PC-9 (cell line): Measurements from ENCODE around the gene COL4A1.

ENCODE experiments used
- EZH2 ChIP-seq: fragments of 200-600 bp; sonication (generic); IDR thresholded peaks from 2 replicates; pipeline ENCODE4 v1.8.0; 2017; ENCODE audit warnings: antibody characterized with exemption, low read depth
- TF ChIP-seq, protein P1 (sequence below): fragments of 200-600 bp; sonication (generic); conservative IDR thresholded peaks from 2 replicates; pipeline ENCODE4 v1.6.1; 2017; ENCODE audit warnings: mixed run types, antibody characterized with exemption, mild to moderate bottlenecking, moderate library complexity

GRCh38 chr13:110225003-110225402, 82.0 kb downstream of the COL4A1 start:
- TF ChIP-seq, protein P1, sequence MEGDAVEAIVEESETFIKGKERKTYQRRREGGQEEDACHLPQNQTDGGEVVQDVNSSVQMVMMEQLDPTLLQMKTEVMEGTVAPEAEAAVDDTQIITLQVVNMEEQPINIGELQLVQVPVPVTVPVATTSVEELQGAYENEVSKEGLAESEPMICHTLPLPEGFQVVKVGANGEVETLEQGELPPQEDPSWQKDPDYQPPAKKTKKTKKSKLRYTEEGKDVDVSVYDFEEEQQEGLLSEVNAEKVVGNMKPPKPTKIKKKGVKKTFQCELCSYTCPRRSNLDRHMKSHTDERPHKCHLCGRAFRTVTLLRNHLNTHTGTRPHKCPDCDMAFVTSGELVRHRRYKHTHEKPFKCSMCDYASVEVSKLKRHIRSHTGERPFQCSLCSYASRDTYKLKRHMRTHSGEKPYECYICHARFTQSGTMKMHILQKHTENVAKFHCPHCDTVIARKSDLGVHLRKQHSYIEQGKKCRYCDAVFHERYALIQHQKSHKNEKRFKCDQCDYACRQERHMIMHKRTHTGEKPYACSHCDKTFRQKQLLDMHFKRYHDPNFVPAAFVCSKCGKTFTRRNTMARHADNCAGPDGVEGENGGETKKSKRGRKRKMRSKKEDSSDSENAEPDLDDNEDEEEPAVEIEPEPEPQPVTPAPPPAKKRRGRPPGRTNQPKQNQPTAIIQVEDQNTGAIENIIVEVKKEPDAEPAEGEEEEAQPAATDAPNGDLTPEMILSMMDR: no peak
- no peak for TF ChIP-seq EZH2
